MV-4-11 (cell line): ENCODE measurements around the gene SERPINB8.
"Not testable (repeated sequence)": the region's sequence is repeated elsewhere in the genome, so short reads cannot be mapped to it uniquely, and the experiment has no call there.

Experiments used
- DNase-seq: peaks from one replicate; lab custom pipeline; 2025; lab: John Stamatoyannopoulos, UW

The SERPINB8 gene, protein sequence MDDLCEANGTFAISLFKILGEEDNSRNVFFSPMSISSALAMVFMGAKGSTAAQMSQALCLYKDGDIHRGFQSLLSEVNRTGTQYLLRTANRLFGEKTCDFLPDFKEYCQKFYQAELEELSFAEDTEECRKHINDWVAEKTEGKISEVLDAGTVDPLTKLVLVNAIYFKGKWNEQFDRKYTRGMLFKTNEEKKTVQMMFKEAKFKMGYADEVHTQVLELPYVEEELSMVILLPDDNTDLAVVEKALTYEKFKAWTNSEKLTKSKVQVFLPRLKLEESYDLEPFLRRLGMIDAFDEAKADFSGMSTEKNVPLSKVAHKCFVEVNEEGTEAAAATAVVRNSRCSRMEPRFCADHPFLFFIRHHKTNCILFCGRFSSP

DNA sequence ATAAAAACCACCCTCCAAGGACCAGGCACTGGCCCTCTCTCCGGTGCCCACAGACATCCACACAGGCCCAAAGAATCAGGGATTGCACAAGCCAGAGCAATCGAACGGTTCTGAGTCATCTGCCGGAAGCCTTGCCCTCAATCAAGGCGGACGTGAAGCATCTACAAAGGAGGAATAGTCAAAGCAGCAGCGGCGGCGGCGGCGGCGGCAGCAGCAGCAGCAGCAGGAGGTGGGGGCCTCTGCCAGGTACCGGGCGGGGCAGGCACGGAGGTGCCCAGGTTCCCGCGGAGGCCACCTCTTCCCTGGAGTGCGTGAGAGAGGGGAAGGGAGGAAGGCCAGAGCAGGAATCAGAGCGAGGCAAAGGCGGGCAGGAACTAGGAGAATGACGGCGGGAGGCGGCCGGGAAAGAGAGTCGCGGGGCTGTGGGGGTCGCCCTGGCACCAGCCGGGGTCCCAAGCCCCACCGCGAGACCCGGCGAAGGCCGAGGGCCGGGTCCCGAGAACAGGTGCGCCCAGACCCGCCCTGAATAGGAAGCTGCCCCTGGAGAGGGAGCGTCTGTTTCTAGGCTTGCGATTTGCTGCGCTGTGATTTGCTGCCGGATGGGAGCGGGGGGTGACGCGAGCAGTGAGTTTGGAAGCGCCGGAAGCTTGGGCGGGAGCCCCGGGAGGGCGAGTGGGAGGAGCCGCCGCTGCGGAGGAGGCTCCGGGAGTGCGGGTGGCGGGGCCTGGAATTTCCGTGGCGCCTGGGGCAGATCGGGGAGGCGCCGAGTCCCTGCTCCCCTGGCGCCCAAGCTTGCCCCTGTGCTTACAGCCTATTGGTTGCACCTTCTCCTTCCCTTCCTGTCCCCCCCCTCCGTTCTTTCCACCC, at the start of gene SERPINB8:
Gene SERPINB8 (plus strand): TSS at position 140 of the 867 bp plus-strand sequence. CDS start 8,228 bp downstream, outside the sequence.
- DNase-seq = peak; percentile 93

- DNase-seq = no peak
These were observed 47.8 kb upstream of the SERPINB8 start for GRCh38 chr18:63922049-63922448.

GRCh38 chr18:63924551-63924950, 45.3 kb upstream of the SERPINB8 start:
- DNase-seq = no peak

GRCh38 chr18:63928331-63928730, 41.5 kb upstream of the SERPINB8 start:
- peak; percentile 70 for DNase-seq

DNA sequence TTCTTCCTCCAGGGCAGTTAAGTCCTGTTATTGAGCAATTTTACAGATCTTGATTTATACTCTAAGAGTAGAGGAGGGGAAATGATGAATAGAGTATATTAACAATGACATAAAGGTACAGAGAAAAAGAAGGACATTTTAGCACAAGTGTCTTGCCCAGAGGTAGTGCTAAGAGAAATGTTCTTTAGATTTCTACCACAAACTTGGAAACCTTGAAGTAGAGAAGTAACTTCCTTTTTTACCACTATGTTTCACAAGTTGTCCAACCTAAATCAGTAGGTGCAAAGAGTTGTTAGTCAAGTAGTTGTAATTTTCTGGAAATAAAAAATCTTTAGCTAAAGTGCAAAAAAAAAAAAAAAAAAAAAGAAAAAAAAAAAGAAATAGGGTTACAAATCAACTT, 40.5 kb upstream of the SERPINB8 start:
- peak; percentile 37 for DNase-seq

DNA sequence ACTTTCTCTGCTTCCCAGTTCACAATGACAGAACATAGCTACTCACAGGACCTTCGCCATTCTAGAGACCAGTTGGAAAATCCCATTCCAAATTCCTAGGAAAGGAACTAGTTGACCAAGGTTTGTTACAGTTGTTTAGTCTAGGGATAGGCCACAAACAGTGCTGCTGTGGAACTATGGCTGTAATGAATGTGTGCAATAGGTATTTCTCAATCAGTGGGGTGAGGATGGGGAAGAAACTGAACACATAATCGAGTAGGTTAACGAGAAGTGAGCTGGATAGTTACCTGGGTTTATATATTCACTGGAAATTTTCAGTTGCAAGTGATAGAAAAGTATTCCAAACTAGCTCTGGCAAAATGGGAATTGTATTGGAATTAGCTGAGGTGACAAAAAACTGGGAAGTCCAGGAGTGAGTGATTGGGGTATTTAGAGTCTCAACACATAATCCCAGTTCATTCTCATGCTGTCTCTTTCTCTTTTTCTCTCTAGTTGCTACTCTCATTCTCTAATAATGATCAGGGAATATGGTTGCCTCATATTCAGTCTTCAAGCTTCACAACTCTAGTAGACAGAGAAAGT, 39.0 kb upstream of the SERPINB8 start:
- peak; percentile 46 for DNase-seq

GRCh38 chr18:63936156-63936931, 33.5 kb upstream of the SERPINB8 start:
- DNase-seq = peak; percentile 81

- DNase-seq = peak; percentile 60
These were observed 32.9 kb upstream of the SERPINB8 start for GRCh38 chr18:63936932-63937393.

GRCh38 chr18:63940008-63940407, 29.9 kb upstream of the SERPINB8 start:
- no peak for DNase-seq

DNA sequence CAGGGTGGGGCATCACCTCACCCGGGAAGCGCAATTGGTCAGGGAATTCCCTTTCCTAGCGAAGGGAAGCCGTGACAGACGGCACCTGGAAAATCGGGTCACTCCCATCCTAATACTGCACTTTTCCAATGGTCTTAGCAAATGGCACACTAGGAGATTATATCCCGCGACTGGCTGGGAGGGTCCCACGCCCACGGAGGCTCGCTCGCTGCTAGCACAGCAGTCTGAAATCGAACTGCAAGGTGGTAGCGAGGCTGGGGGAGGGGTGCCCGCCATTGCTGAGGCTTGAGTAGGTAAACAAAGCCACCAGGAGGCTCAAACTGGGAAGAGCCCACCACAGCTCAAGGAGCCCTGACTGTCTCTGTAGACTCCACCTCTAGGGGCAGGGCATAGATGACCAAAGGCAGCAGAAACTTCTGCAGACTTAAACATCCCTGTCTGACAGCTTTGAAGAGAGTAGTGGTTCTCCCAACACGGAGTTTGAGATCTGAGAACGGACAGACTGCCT, 29.3 kb upstream of the SERPINB8 start:
- DNase-seq = not testable (repeated sequence)

DNA sequence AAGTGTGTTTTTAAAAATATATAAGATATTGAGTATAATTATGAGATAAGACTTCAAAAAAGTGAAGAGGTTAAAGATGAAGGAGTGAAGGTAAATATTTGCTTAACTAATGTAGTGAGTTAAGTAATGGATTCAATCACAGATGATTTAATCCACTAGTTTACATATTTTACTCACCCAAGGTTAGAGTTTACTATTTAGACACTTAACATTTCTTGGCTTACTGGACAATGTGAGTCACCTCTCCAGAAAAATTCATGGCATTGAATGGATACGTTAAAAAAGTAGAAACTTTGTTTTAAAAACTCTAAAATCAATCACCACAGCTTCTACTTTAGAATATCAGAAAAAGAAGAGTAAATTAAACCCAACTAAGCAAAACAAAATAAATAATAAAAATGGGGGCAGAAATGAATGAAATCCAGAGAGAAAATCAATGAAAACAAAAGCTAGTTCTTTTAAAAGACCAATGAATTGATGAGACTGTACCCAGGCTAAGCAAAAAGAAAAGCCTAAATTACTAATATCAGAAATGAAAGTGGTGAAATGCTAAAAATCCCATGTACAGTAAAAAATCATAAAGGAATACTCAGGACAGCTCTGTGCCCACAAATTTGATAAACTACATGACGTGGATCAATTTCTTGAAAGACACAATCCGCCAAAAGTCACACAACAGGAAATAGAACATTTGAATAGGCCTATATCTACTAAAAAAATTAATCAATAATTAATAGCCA, 22.7 kb upstream of the SERPINB8 start:
- DNase-seq = no peak

- DNase-seq = no peak
These were observed 20.7 kb upstream of the SERPINB8 start, which contains the start of gene HMSD for GRCh38 chr18:63949068-63949737. Gene HMSD, plus strand, starts transcription at chr18:63949301. Its CDS starts 4,155 bp downstream, at chr18:63953456.

DNA sequence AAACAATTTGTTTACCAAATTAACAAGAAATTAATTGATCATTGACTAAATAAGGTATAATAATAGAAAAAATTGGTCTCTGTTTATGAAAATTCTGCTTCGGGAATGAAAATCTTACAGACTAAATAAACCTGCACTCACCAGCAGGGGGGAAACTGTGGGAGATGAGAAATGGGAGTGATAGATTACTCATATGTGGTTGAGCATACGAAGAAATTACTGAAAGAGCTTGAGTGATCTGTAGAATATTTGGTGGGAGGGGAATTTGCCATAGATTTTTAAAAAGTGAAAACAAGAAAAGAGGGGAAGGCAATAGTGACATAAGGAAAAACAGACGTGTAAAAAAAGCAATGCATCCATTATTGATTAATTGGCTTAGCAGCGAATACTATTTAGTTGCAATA, 18.6 kb upstream of the SERPINB8 start:
- DNase-seq = peak; percentile 24

- peak; percentile 39 for DNase-seq
These were observed 16.1 kb upstream of the SERPINB8 start for GRCh38 chr18:63953811-63954210.

DNA sequence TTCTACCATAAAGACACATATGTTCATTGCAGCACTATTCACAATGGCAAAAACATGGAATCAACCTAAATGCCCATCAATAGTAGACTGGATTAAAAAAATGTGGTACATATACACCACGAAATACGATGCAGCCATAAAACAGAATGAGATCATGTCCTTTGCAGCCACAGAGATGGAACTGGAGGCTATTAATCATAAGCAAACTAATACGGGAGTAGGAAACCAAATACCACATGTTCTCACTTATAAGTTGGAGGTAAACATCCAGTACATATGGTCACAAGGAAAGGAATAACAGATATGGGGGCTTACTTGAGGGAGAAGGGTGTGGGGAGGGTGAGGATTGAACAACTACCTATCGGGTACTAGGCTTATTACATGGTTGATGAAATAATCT, 13.1 kb upstream of the SERPINB8 start:
- no peak for DNase-seq

- no peak for DNase-seq
These were observed 9.0 kb upstream of the SERPINB8 start for GRCh38 chr18:63960891-63961290.

DNA sequence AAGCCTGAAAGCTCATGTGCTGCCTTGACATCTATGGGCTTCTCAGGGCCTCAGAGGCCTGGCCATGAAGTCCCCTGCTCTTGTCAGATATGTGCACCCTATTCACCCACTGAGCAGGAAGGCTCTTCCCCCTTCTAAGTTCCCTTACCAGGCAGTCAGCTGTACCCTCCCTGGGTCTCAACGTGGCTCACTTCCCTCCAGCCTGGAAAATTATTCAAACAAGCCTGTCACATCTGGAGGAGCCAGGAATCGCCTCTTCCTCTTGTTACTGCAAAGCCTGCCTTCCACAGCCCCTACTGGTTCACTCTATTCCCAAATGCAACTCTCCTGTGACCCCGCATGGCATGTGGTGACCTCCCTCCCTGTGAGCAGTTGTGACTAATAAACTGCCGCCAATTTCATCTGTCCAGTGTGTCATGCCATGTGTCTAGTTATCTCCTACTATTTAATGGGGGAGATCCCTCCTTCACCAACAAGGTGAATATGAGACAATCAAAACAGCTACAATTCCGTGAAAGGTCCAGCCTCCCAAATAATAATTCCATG, 8.4 kb upstream of the SERPINB8 start:
- peak; percentile 49 for DNase-seq

- peak; percentile 35 for DNase-seq
These were observed 7.7 kb upstream of the SERPINB8 start for GRCh38 chr18:63962137-63962536.

DNA sequence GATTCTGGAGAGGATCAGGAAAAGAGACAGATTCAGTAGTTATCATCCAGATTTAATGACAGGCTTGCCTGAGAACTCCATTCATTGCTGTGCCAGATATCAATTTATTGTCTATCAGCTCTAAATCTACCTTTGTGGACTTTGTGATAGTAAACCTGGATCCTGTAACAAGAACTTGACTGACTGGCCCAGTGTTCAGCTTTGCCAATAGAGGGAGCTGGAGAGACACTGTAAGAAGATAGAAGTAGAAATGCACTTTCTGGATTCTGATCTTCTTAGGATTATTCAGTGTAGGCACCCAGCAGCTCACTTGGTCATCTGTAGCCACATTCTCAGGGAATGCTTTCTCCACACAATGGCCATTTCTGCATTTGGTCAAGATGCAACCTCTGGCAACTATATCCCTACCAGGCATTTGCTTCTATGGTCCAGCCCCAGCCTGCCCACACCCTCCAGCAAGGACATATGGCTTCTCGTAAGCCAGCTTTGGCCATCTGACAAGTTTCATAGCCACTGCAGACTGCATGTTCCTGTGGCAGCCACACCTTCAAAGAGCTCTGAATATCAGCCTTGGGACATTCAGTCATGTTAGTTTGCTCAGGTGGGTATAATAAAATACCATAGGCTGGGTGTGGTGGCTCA, 6.1 kb upstream of the SERPINB8 start:
- peak; percentile 79 for DNase-seq
